K562 (cell line): ENCODE data around the gene KRTAP10-9. TPM values are rescaled to one million over a fixed set of nuclear protein-coding genes. Genes with fewer than 3 reads are reported as not detected.

Experiments used
- ATAC-seq: fragments of 200-7000 bp; cut with Tn5 transposase; 3 replicates; pipeline ENCODE4 v1.9.1; 2020; ENCODE audit warnings: moderate library complexity
- BruUV-seq: library from RNA; stranded (reverse); fragments of 400-500 nt; replicated peaks from 2 replicates; lab custom pipeline; 2021; lab: Mats Ljungman, UMichigan
- CTCF ChIA-PET: fragments of 300-600 bp; formaldehyde crosslinking; extraction: SDS; loops from one replicate; lab custom pipeline; 2021; ENCODE audit warnings: low intra/inter-chr PET ratio; lab: Yijun Ruan, JAX
- POLR2A ChIA-PET: fragments of 300-600, 350-650 bp; sonication (Branson Sonifier 250); formaldehyde crosslinking; extraction: SDS; loops from one replicate; lab custom pipeline; 2021; ENCODE audit warnings: antibody characterized with exemption, inconsistent platforms; lab: Yijun Ruan, JAX
- DNase-seq, 4 experiments: peaks; one replicate each; pipeline versions ENCODE4 v3.0.0 to v3.0.0-alpha.2; 2011 to 2018; ENCODE audit warnings: low spot score in 3 of 4, mixed read lengths in 3 of 4; ENCODE audit errors: extremely low read depth in 1 of 4
- FAIRE-seq: peaks from 2 replicates; lab custom pipeline; 2011; peaks lifted over from hg19 to GRCh38; lab: Jason Lieb, UNC
- H2AFZ ChIP-seq: 2 replicates; pipeline ENCODE4 v1.6.0; 2011; ENCODE audit warnings: low read depth, low read length, control low read depth, inconsistent platforms
- H3K27ac ChIP-seq: fragments of 200-600 bp; 3 replicates; pipeline ENCODE4 v1.8.0; 2011; ENCODE audit warnings: low read depth, mild to moderate bottlenecking, control low read depth, inconsistent platforms, low read length, moderate library complexity, mixed read lengths; ENCODE audit errors: extremely low read depth
- H3K27me3 ChIP-seq, 2 experiments: fragments of 300-600 bp in 1 of 2; 2 replicates in 1 of 2; 3 replicates in 1 of 2; pipeline versions ENCODE4 v1.6.0 to v1.8.0; 2011; ENCODE audit warnings: inconsistent platforms in 2 of 2, low read length in 2 of 2, mild to moderate bottlenecking in 1 of 2, mixed read lengths in 1 of 2, moderate library complexity in 1 of 2; ENCODE audit not compliant: control insufficient read depth in 2 of 2, insufficient read depth in 2 of 2
- H3K36me3 ChIP-seq: fragments of 300-600 bp; 3 replicates; pipeline ENCODE4 v1.8.0; 2011; ENCODE audit warnings: mild to moderate bottlenecking, low read length, inconsistent platforms; ENCODE audit not compliant: control insufficient read depth, insufficient read depth
- H3K4me1 ChIP-seq, 2 experiments: fragments of 200-600 bp in 1 of 2; replicated peaks in 1 of 2; 2 replicates in 1 of 2; 3 replicates in 1 of 2; pipeline versions ENCODE4 v1.5.1 to v1.8.0; 2011; ENCODE audit warnings: inconsistent platforms in 2 of 2, low read length in 2 of 2, mild to moderate bottlenecking in 1 of 2, mixed read lengths in 1 of 2, moderate library complexity in 1 of 2; ENCODE audit not compliant: control insufficient read depth in 2 of 2, insufficient read depth in 2 of 2
- H3K4me2 ChIP-seq: 2 replicates; pipeline ENCODE4 v1.6.1; 2011; ENCODE audit warnings: low read length, control low read depth, inconsistent platforms, mixed read lengths; ENCODE audit not compliant: insufficient read depth
- H3K4me3 ChIP-seq: fragments of 200-600 bp; sonication (generic), shearing (Covaris generic); 2 replicates; pipeline ENCODE4 v1.5.1; 2016; ENCODE audit warnings: control low read depth, inconsistent platforms
- H3K79me2 ChIP-seq: fragments of 200-600 bp; 3 replicates; pipeline ENCODE4 v1.8.0; 2011; ENCODE audit warnings: low read length, inconsistent platforms; ENCODE audit not compliant: control insufficient read depth, insufficient read depth
- H3K9ac ChIP-seq, 2 experiments: 2 replicates each; pipeline versions ENCODE4 v1.6.0 to v1.6.1; 2011; ENCODE audit warnings: low read depth in 2 of 2, low read length in 2 of 2, control low read depth in 1 of 2, inconsistent platforms in 1 of 2, mild to moderate bottlenecking in 1 of 2, mixed read lengths in 1 of 2; ENCODE audit not compliant: insufficient read depth in 1 of 2
- H3K9me1 ChIP-seq: one replicate; pipeline ENCODE4 v1.6.0; 2011; ENCODE audit warnings: inconsistent platforms, mild to moderate bottlenecking, low read length, moderate library complexity; ENCODE audit not compliant: control insufficient read depth, insufficient read depth
- H3K9me3 ChIP-seq: replicated peaks from 2 replicates; pipeline ENCODE4 v1.5.1; 2011; ENCODE audit warnings: low read depth, low read length, inconsistent platforms; ENCODE audit not compliant: control insufficient read depth, insufficient read depth
- H4K20me1 ChIP-seq: replicated peaks from 2 replicates; pipeline ENCODE4 v1.6.1; 2011; ENCODE audit warnings: low read length, inconsistent platforms, mixed read lengths; ENCODE audit not compliant: control insufficient read depth, insufficient read depth
- BRF1 ChIP-seq: IDR thresholded peaks from 3 replicates; pipeline ENCODE4 v1.6.1; 2011; ENCODE audit warnings: borderline replicate concordance, mild to moderate bottlenecking; ENCODE audit not compliant: insufficient read length; ENCODE audit errors: extremely low read depth
- CBX1 ChIP-seq: sonication (generic); IDR thresholded peaks from 2 replicates; pipeline ENCODE4 v1.6.1; 2016; ENCODE audit warnings: antibody characterized with exemption, low read depth, mild to moderate bottlenecking
- CHCHD3 ChIP-seq: fragments of 250-450 bp; sonication (Bioruptor Pico); IDR thresholded peaks from 2 replicates; pipeline ENCODE4 v2.1.2; 2022; ENCODE audit warnings: mild to moderate bottlenecking
- ELF2 ChIP-seq: fragments of 250-450 bp; sonication (Bioruptor Pico); IDR thresholded peaks from 2 replicates; pipeline ENCODE4 v1.5.0; 2021; ENCODE audit warnings: mild to moderate bottlenecking
- EP300 ChIP-seq: IDR thresholded peaks from 2 replicates; pipeline ENCODE4 v1.6.1; 2012; ENCODE audit warnings: low read length, improper control_type of control experiment
- LEF1 ChIP-seq: fragments of 450-650 bp; IDR thresholded peaks from 2 replicates; pipeline ENCODE4 v1.6.1; 2016; ENCODE audit warnings: mild to moderate bottlenecking
- NFRKB ChIP-seq: fragments of 450-650 bp; IDR thresholded peaks from 2 replicates; pipeline ENCODE4 v1.6.1; 2016; ENCODE audit warnings: low read depth
- PRMT5 ChIP-seq: sonication (generic); formaldehyde crosslinking; IDR thresholded peaks from 2 replicates; pipeline ENCODE4 v1.5.0; 2020; ENCODE audit warnings: missing genetic modification reagents
- RBM17 ChIP-seq: fragments of 200-400 bp; formaldehyde crosslinking; IDR thresholded peaks from 2 replicates; pipeline ENCODE4 v1.6.1; 2017; ENCODE audit warnings: low read depth, mild to moderate bottlenecking, low read length, borderline replicate concordance
- RBM34 ChIP-seq: fragments of 200-400 bp; formaldehyde crosslinking; IDR thresholded peaks from 2 replicates; pipeline ENCODE4 v1.6.1; 2018; ENCODE audit warnings: low read length, borderline replicate concordance; ENCODE audit not compliant: insufficient read depth
- RCOR1 ChIP-seq, 2 experiments: IDR thresholded peaks; 2 replicates each; pipeline ENCODE4 v1.6.1; 2012; ENCODE audit warnings: low read depth in 2 of 2, low read length in 2 of 2, borderline replicate concordance in 1 of 2, improper control_type of control experiment in 1 of 2
- TFAP4 ChIP-seq: sonication (generic); formaldehyde crosslinking; IDR thresholded peaks from 2 replicates; pipeline ENCODE4 v1.8.0; 2022; ENCODE audit warnings: missing genetic modification reagents, mild to moderate bottlenecking, moderate library complexity, borderline replicate concordance
- VEZF1 ChIP-seq: fragments of 200-800 bp; sonication (Bioruptor generic); IDR thresholded peaks from 2 replicates; pipeline ENCODE4 v1.6.1; 2017; ENCODE audit warnings: missing genetic modification characterization, missing compliant biosample characterization
- ZC3H4 ChIP-seq: sonication (generic); formaldehyde crosslinking; IDR thresholded peaks from 2 replicates; pipeline ENCODE4 v1.9.0; 2021; ENCODE audit warnings: missing genetic modification reagents, borderline replicate concordance
- ZNF184 ChIP-seq: sonication (generic); formaldehyde crosslinking; IDR thresholded peaks from 2 replicates; pipeline ENCODE4 v1.5.0; 2020; ENCODE audit warnings: missing genetic modification reagents
- ZNF224 ChIP-seq: sonication (generic); formaldehyde crosslinking; IDR thresholded peaks from 2 replicates; pipeline ENCODE4 v1.8.0; 2022; ENCODE audit warnings: mild to moderate bottlenecking, missing genetic modification reagents
- ZNF311 ChIP-seq: fragments of 250-450 bp; sonication (Bioruptor Pico); IDR thresholded peaks from 2 replicates; pipeline ENCODE4 v1.4.0; 2020; ENCODE audit warnings: mild to moderate bottlenecking, moderate library complexity
- ZNF699 ChIP-seq: fragments of 250-450 bp; sonication (Bioruptor Pico); IDR thresholded peaks from 2 replicates; pipeline ENCODE4 v1.8.0; 2021; ENCODE audit warnings: mild to moderate bottlenecking, moderate library complexity; ENCODE audit not compliant: insufficient replicate concordance
- ZSCAN29 ChIP-seq: fragments of 450-650 bp; IDR thresholded peaks from 2 replicates; pipeline ENCODE4 v1.6.1; 2017
- WGBS: fragments of 100-300 bp; shearing (Covaris generic); methylation state at CpG from one replicate; pipeline ENCODE4 v1.1.6; 2016; ENCODE audit warnings: low coverage, mixed read lengths; ENCODE audit not compliant: insufficient coverage; ENCODE audit errors: missing lambda C conversion rate; 5-methylcytosine and 5-hydroxymethylcytosine counted together
- in situ Hi-C: fragments of 300-500 bp; cut with MboI; formaldehyde crosslinking; loops from 4 replicates; pipeline ENCODE4 v1.15.0; 2018; ENCODE audit warnings: inconsistent platforms, mixed read lengths
- intact Hi-C: fragments of 100-400 bp; cut with micrococcal nuclease; formaldehyde crosslinking; loops from 2 replicates; pipeline ENCODE4 v1.14.2; 2022
- polyA plus RNA-seq, 8 experiments: library from polyadenylated mRNA; depleted of rRNA in 4 of 8; stranded (reverse) in 5 of 8; unstranded in 3 of 8; fragments of >200 nt; fragmentation: Nextera tagmentation in 2 of 8; fragmentation: Illumina TruSeq in 1 of 8; extraction: Ambion mirVana in 2 of 8; extraction: Trizol in 1 of 8; gene quantifications; 2 replicates each; pipeline versions ENCODE4 v1.2.1 to v1.2.3, GENCODE V29; 2011 to 2014; ENCODE audit warnings: inconsistent platforms in 1 of 8, missing spikeins in 1 of 8
- total RNA-seq, 7 experiments: library from RNA; depleted of rRNA in 6 of 7; stranded (reverse); fragments of >200 nt in 6 of 7; fragmentation: Illumina TruSeq in 2 of 7; extraction: Trizol in 2 of 7; gene quantifications; 2 replicates each; pipeline versions ENCODE4 v1.2.1 to v1.2.3, GENCODE V29; 2011 to 2021; ENCODE audit warnings: low replicate concordance in 1 of 7

The KRTAP10-9 gene
- total and polyA plus RNA-seq, 9 of the 15 experiments (the other 6 are each of a cell fraction or from before 2014, with no cell fraction given) = not detected

DNA sequence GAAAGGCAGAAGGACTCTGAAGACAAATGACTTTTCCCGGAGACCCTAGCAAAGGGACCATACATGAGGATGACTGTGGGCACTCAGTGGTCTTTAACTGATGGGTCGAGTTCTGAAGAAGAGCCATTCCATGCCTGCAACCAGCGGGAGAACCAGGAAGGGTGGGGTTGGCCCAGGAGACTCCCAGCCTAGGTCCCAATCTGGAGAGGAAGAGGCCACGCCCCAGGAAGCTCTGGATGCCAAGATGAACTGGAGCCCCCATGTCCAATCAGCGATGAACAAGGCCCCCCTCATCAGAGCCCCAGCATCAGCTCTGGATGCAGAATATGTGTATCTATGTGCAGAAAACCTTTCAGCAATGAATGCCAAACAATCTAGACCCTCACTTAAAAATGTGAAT lies 13.9 kb downstream of the KRTAP10-9 start:
- H3K27me3 ChIP-seq = peaks cover 0 to 6% of the 10 kb centered on the region in 2 experiments; a peak in 2 of 5 replicates
- TF ChIP-seq PRMT5 = no peak
- no peak for TF ChIP-seq EP300
- no peak for TF ChIP-seq LEF1
- no peak for TF ChIP-seq ZC3H4 (CRISPR knock-in tag)
- no peak for TF ChIP-seq RCOR1 (IDR thresholded peaks at IDR 0.05; ENCODE audit: borderline replicate concordance in 1 of 2, low read depth in 2 of 2, low read length in 2 of 2)
- no peak for TF ChIP-seq ELF2 (CRISPR knock-in tag)
- TF ChIP-seq VEZF1 (CRISPR knock-in tag) = no peak
- TF ChIP-seq ZNF184 = no peak
- no peak for TF ChIP-seq RBM34
- TF ChIP-seq NFRKB = no peak
- no peak for TF ChIP-seq CHCHD3 (CRISPR knock-in tag)
- TF ChIP-seq RBM17 = no peak
- TF ChIP-seq ZNF311 (CRISPR knock-in tag) = no peak
- TF ChIP-seq ZSCAN29 = no peak
- TF ChIP-seq TFAP4 (CRISPR knock-in tag) = no peak
- TF ChIP-seq ZNF224 = no peak
- no peak for TF ChIP-seq BRF1
- no peak for TF ChIP-seq CBX1
- TF ChIP-seq ZNF699 = no peak
- no peak overlapping the region for H3K4me3 ChIP-seq
- POLR2A ChIA-PET = no interaction called here
- no peaks in the 10 kb centered on the region for H3K79me2 ChIP-seq
- H3K9me1 ChIP-seq = no peaks in the 10 kb centered on the region
- in situ Hi-C loops (no loop called here), intact Hi-C loops (no loop called here)
- H4K20me1 ChIP-seq = no peaks in the 10 kb centered on the region
- peaks cover 0 to 3% of the 10 kb centered on the region in 2 experiments; a peak in 2 of 5 replicates for H3K4me1 ChIP-seq
- DNase-seq (no peak), ATAC-seq (no peak), FAIRE-seq (no peak)
- no TSS peak for BruUV-seq
- no peaks in the 10 kb centered on the region for H3K36me3 ChIP-seq
- H3K9me3 ChIP-seq = peaks cover 4% of the 10 kb centered on the region
- 2% methylated on average over 5 of the region's 5 CpGs for WGBS
- CTCF ChIA-PET = no interaction called here
- no peak overlapping the region for H3K27ac ChIP-seq
- H3K9ac ChIP-seq = no peak overlapping the region
- no peak overlapping the region for H3K4me2 ChIP-seq
- H2AFZ ChIP-seq = no peak overlapping the region
